ENCODE measurements around the gene MALT1.

MALT1 gene

GRCh38 chr18:58700209-58700608 is 28.9 kb downstream of the MALT1 start:
- Histone ChIP-seq H3K4me3 (ENCODE audit: low read depth in 1 of 2, low read length in 2 of 2) (no peak overlapping the region), H3K9me3 (ENCODE audit: control insufficient read depth in 1 of 2, low read length in 2 of 2) (no peaks in the 10 kb centered on the region), H3K4me1 (ENCODE audit: control insufficient read depth in 1 of 2, insufficient read depth in 2 of 2, low read length in 2 of 2) (no peaks in the 10 kb centered on the region), H3K27ac (ENCODE audit: low read depth, low read length) (no peak overlapping the region), H3K27me3 (ENCODE audit: control insufficient read depth in 1 of 2, insufficient read depth in 2 of 2, low read length in 2 of 2) (no peaks in the 10 kb centered on the region), H3K36me3 (ENCODE audit: control insufficient read depth in 1 of 2, insufficient read depth in 2 of 2, low read length in 2 of 2) (peaks cover 16 to 42% of the 10 kb centered on the region in 2 donors), H3K9ac (ENCODE audit: low read depth in 1 of 2, low read length in 2 of 2) (no peak overlapping the region)

GRCh38 chr18:58712930-58713329 is 41.7 kb downstream of the MALT1 start:
- H3K36me3 ChIP-seq (ENCODE audit: control insufficient read depth in 1 of 2, insufficient read depth in 2 of 2, low read length in 2 of 2), result peaks cover 0 to 12% of the 10 kb centered on the region in 2 donors
- no peaks in the 10 kb centered on the region for H3K9me3 ChIP-seq (ENCODE audit: control insufficient read depth in 1 of 2, low read length in 2 of 2)
- H3K4me1 ChIP-seq (ENCODE audit: control insufficient read depth in 1 of 2, insufficient read depth in 2 of 2, low read length in 2 of 2), result no peaks in the 10 kb centered on the region
- no peak overlapping the region for H3K27ac ChIP-seq (ENCODE audit: low read depth, low read length)
- H3K9ac ChIP-seq (ENCODE audit: low read depth in 1 of 2, low read length in 2 of 2), result no peak overlapping the region
- H3K27me3 ChIP-seq (ENCODE audit: control insufficient read depth in 1 of 2, insufficient read depth in 2 of 2, low read length in 2 of 2), result no peaks in the 10 kb centered on the region
- H3K4me3 ChIP-seq (ENCODE audit: low read depth in 1 of 2, low read length in 2 of 2), result no peak overlapping the region

- peaks cover 0 to 20% of the 10 kb centered on the region in 2 donors for H3K36me3 ChIP-seq (ENCODE audit: control insufficient read depth in 1 of 2, insufficient read depth in 2 of 2, low read length in 2 of 2)
- H3K9ac ChIP-seq (ENCODE audit: low read depth in 1 of 2, low read length in 2 of 2), result no peak overlapping the region
- no peaks in the 10 kb centered on the region for H3K27me3 ChIP-seq (ENCODE audit: control insufficient read depth in 1 of 2, insufficient read depth in 2 of 2, low read length in 2 of 2)
- no peak overlapping the region for H3K4me3 ChIP-seq (ENCODE audit: low read depth in 1 of 2, low read length in 2 of 2)
- no peaks in the 10 kb centered on the region for H3K9me3 ChIP-seq (ENCODE audit: control insufficient read depth in 1 of 2, low read length in 2 of 2)
- H3K4me1 ChIP-seq (ENCODE audit: control insufficient read depth in 1 of 2, insufficient read depth in 2 of 2, low read length in 2 of 2), result no peaks in the 10 kb centered on the region
- H3K27ac ChIP-seq (ENCODE audit: low read depth, low read length), result no peak overlapping the region
Observed at GRCh38 chr18:58714259-58714658, 43.0 kb downstream of the MALT1 start.

- Histone ChIP-seq H3K9me3 (ENCODE audit: control insufficient read depth in 1 of 2, low read length in 2 of 2) (no peaks in the 10 kb centered on the region), H3K27ac (ENCODE audit: low read depth, low read length) (no peak overlapping the region), H3K27me3 (ENCODE audit: control insufficient read depth in 1 of 2, insufficient read depth in 2 of 2, low read length in 2 of 2) (no peaks in the 10 kb centered on the region), H3K4me3 (ENCODE audit: low read depth in 1 of 2, low read length in 2 of 2) (no peak overlapping the region), H3K9ac (ENCODE audit: low read depth in 1 of 2, low read length in 2 of 2) (no peak overlapping the region), H3K4me1 (ENCODE audit: control insufficient read depth in 1 of 2, insufficient read depth in 2 of 2, low read length in 2 of 2) (no peaks in the 10 kb centered on the region), H3K36me3 (ENCODE audit: control insufficient read depth in 1 of 2, insufficient read depth in 2 of 2, low read length in 2 of 2) (peaks cover 0 to 17% of the 10 kb centered on the region in 2 donors)
Observed at GRCh38 chr18:58714821-58715220, 43.6 kb downstream of the MALT1 start.

GRCh38 chr18:58715540-58715939 is 44.3 kb downstream of the MALT1 start:
- Histone ChIP-seq H3K27me3 (ENCODE audit: control insufficient read depth in 1 of 2, insufficient read depth in 2 of 2, low read length in 2 of 2) (no peaks in the 10 kb centered on the region), H3K36me3 (ENCODE audit: control insufficient read depth in 1 of 2, insufficient read depth in 2 of 2, low read length in 2 of 2) (peaks cover 0 to 16% of the 10 kb centered on the region in 2 donors), H3K27ac (ENCODE audit: low read depth, low read length) (no peak overlapping the region), H3K4me1 (ENCODE audit: control insufficient read depth in 1 of 2, insufficient read depth in 2 of 2, low read length in 2 of 2) (no peaks in the 10 kb centered on the region), H3K9me3 (ENCODE audit: control insufficient read depth in 1 of 2, low read length in 2 of 2) (no peaks in the 10 kb centered on the region), H3K9ac (ENCODE audit: low read depth in 1 of 2, low read length in 2 of 2) (no peak overlapping the region), H3K4me3 (ENCODE audit: low read depth in 1 of 2, low read length in 2 of 2) (no peak overlapping the region)

- H3K9me3 ChIP-seq (ENCODE audit: control insufficient read depth in 1 of 2, low read length in 2 of 2), result no peaks in the 10 kb centered on the region
- no peak overlapping the region for H3K4me3 ChIP-seq (ENCODE audit: low read depth in 1 of 2, low read length in 2 of 2)
- peaks cover 0 to 16% of the 10 kb centered on the region in 2 donors for H3K36me3 ChIP-seq (ENCODE audit: control insufficient read depth in 1 of 2, insufficient read depth in 2 of 2, low read length in 2 of 2)
- no peak overlapping the region for H3K9ac ChIP-seq (ENCODE audit: low read depth in 1 of 2, low read length in 2 of 2)
- H3K27me3 ChIP-seq (ENCODE audit: control insufficient read depth in 1 of 2, insufficient read depth in 2 of 2, low read length in 2 of 2), result no peaks in the 10 kb centered on the region
- H3K4me1 ChIP-seq (ENCODE audit: control insufficient read depth in 1 of 2, insufficient read depth in 2 of 2, low read length in 2 of 2), result no peaks in the 10 kb centered on the region
- no peak overlapping the region for H3K27ac ChIP-seq (ENCODE audit: low read depth, low read length)
Observed at GRCh38 chr18:58716060-58716756, 44.9 kb downstream of the MALT1 start.

GRCh38 chr18:58721566-58722239 is 50.4 kb downstream of the MALT1 start:
- Histone ChIP-seq H3K27ac (ENCODE audit: low read depth, low read length) (no peak overlapping the region), H3K9me3 (ENCODE audit: control insufficient read depth in 1 of 2, low read length in 2 of 2) (no peaks in the 10 kb centered on the region), H3K36me3 (ENCODE audit: control insufficient read depth in 1 of 2, insufficient read depth in 2 of 2, low read length in 2 of 2) (peaks cover 4 to 26% of the 10 kb centered on the region in 2 donors), H3K9ac (ENCODE audit: low read depth in 1 of 2, low read length in 2 of 2) (no peak overlapping the region), H3K4me3 (ENCODE audit: low read depth in 1 of 2, low read length in 2 of 2) (no peak overlapping the region), H3K4me1 (ENCODE audit: control insufficient read depth in 1 of 2, insufficient read depth in 2 of 2, low read length in 2 of 2) (no peaks in the 10 kb centered on the region), H3K27me3 (ENCODE audit: control insufficient read depth in 1 of 2, insufficient read depth in 2 of 2, low read length in 2 of 2) (no peaks in the 10 kb centered on the region)

- peaks cover 4 to 18% of the 10 kb centered on the region in 2 donors for H3K36me3 ChIP-seq (ENCODE audit: control insufficient read depth in 1 of 2, insufficient read depth in 2 of 2, low read length in 2 of 2)
- H3K4me3 ChIP-seq (ENCODE audit: low read depth in 1 of 2, low read length in 2 of 2), result no peak overlapping the region
- H3K4me1 ChIP-seq (ENCODE audit: control insufficient read depth in 1 of 2, insufficient read depth in 2 of 2, low read length in 2 of 2), result no peaks in the 10 kb centered on the region
- no peaks in the 10 kb centered on the region for H3K9me3 ChIP-seq (ENCODE audit: control insufficient read depth in 1 of 2, low read length in 2 of 2)
- H3K27ac ChIP-seq (ENCODE audit: low read depth, low read length), result no peak overlapping the region
- no peaks in the 10 kb centered on the region for H3K27me3 ChIP-seq (ENCODE audit: control insufficient read depth in 1 of 2, insufficient read depth in 2 of 2, low read length in 2 of 2)
- H3K9ac ChIP-seq (ENCODE audit: low read depth in 1 of 2, low read length in 2 of 2), result no peak overlapping the region
Observed at GRCh38 chr18:58723810-58724602, 52.7 kb downstream of the MALT1 start.

- Histone ChIP-seq H3K4me3 (ENCODE audit: low read depth in 1 of 2, low read length in 2 of 2) (no peak overlapping the region), H3K9me3 (ENCODE audit: control insufficient read depth in 1 of 2, low read length in 2 of 2) (no peaks in the 10 kb centered on the region), H3K27me3 (ENCODE audit: control insufficient read depth in 1 of 2, insufficient read depth in 2 of 2, low read length in 2 of 2) (no peaks in the 10 kb centered on the region), H3K9ac (ENCODE audit: low read depth in 1 of 2, low read length in 2 of 2) (no peak overlapping the region), H3K27ac (ENCODE audit: low read depth, low read length) (no peak overlapping the region), H3K36me3 (ENCODE audit: control insufficient read depth in 1 of 2, insufficient read depth in 2 of 2, low read length in 2 of 2) (peaks cover 4 to 21% of the 10 kb centered on the region in 2 donors), H3K4me1 (ENCODE audit: control insufficient read depth in 1 of 2, insufficient read depth in 2 of 2, low read length in 2 of 2) (no peaks in the 10 kb centered on the region)
Observed at GRCh38 chr18:58726671-58727070, 55.4 kb downstream of the MALT1 start.

Data from duodenal mucosa (tissue), 2 donors.